Endothelial cell of umbilical vein (primary cell): ENCODE results near the gene ARFIP1. TPM values are rescaled to one million over a fixed set of nuclear protein-coding genes. Genes with fewer than 3 reads are reported as not detected.

Source experiments
- BruUV-seq: library from RNA; stranded (reverse); fragments of 400-500 nt; replicated peaks from 2 replicates; lab custom pipeline; 2021; lab: Mats Ljungman, UMichigan
- CTCF ChIA-PET: fragments of 300-600, 350-600 bp; sonication (Branson Sonifier 250); formaldehyde crosslinking; loops from one replicate; lab custom pipeline; 2021; ENCODE audit warnings: antibody characterized with exemption, inconsistent platforms; lab: Charles Lee
- POLR2A ChIA-PET: fragments of 300-600, 350-600 bp; sonication (Branson Sonifier 250); formaldehyde crosslinking; loops from one replicate; lab custom pipeline; 2021; ENCODE audit warnings: antibody characterized with exemption, inconsistent platforms; lab: Charles Lee
- DNase-seq: peaks from one replicate; pipeline ENCODE4 v3.0.0-alpha.2; 2011; ENCODE audit warnings: low read depth, low spot score
- FAIRE-seq: peaks from 2 replicates; lab custom pipeline; 2011; peaks lifted over from hg19 to GRCh38; lab: Jason Lieb, UNC
- H2AFZ ChIP-seq: 2 replicates; pipeline ENCODE4 v1.6.0; 2012; ENCODE audit warnings: low read depth, low read length, control low read depth, inconsistent platforms
- H3K27ac ChIP-seq: 2 replicates; pipeline ENCODE4 v1.5.1; 2011; ENCODE audit warnings: low read depth, mild to moderate bottlenecking, control low read depth, low read length, moderate library complexity; ENCODE audit not compliant: insufficient read depth
- H3K27me3 ChIP-seq, 2 experiments: 2 replicates each; pipeline versions ENCODE4 v1.6.0 to v1.6.1; 2011; ENCODE audit warnings: low read length in 2 of 2, mixed read lengths in 1 of 2; ENCODE audit not compliant: control insufficient read depth in 2 of 2, insufficient read depth in 2 of 2
- H3K36me3 ChIP-seq, 2 experiments: 2 replicates in 1 of 2; 3 replicates in 1 of 2; pipeline ENCODE4 v1.5.1; 2011; ENCODE audit warnings: low read length in 2 of 2, mild to moderate bottlenecking in 1 of 2, moderate library complexity in 1 of 2; ENCODE audit not compliant: control insufficient read depth in 2 of 2, insufficient read depth in 2 of 2; ENCODE audit errors: extremely low read depth in 1 of 2
- H3K4me1 ChIP-seq: 3 replicates; pipeline ENCODE4 v1.5.1; 2011; ENCODE audit warnings: mild to moderate bottlenecking, low read length; ENCODE audit not compliant: control insufficient read depth, insufficient read depth; ENCODE audit errors: extremely low read depth
- H3K4me2 ChIP-seq: 2 replicates; pipeline ENCODE4 v1.6.1; 2011; ENCODE audit warnings: low read length, control low read depth, mixed read lengths; ENCODE audit not compliant: insufficient read depth
- H3K4me3 ChIP-seq, 3 experiments: fragments of 200-600 bp in 1 of 3; sonication (generic), shearing (Covaris generic) in 1 of 3; replicated peaks in 1 of 3; 2 replicates each; pipeline ENCODE4 v1.5.1; 2011 to 2016; ENCODE audit warnings: control low read depth in 3 of 3, low read length in 3 of 3, mild to moderate bottlenecking in 2 of 3, inconsistent platforms in 1 of 3, low read depth in 1 of 3, moderate library complexity in 1 of 3; ENCODE audit not compliant: insufficient read depth in 1 of 3
- H3K79me2 ChIP-seq: 2 replicates; pipeline ENCODE4 v1.6.0; 2012; ENCODE audit warnings: low read length, inconsistent platforms; ENCODE audit not compliant: control insufficient read depth, insufficient read depth
- H3K9ac ChIP-seq: replicated peaks from 2 replicates; pipeline ENCODE3; 2011; ENCODE audit warnings: low read length, control low read depth; ENCODE audit not compliant: insufficient read depth; ENCODE audit errors: extremely low read depth
- H3K9me1 ChIP-seq: replicated peaks from 3 replicates; pipeline ENCODE4 v1.6.0; 2011; ENCODE audit warnings: mild to moderate bottlenecking, low read length; ENCODE audit not compliant: control insufficient read depth, insufficient read depth; ENCODE audit errors: extremely low read depth
- H3K9me3 ChIP-seq: replicated peaks from 2 replicates; pipeline ENCODE4 v1.5.1; 2012; ENCODE audit warnings: low read length, inconsistent platforms; ENCODE audit not compliant: control insufficient read depth, insufficient read depth
- H4K20me1 ChIP-seq: replicated peaks from 2 replicates; pipeline ENCODE3; 2011; ENCODE audit warnings: mild to moderate bottlenecking, low read length; ENCODE audit not compliant: control insufficient read depth, insufficient read depth; ENCODE audit errors: extremely low read depth
- EZH2 ChIP-seq: IDR thresholded peaks from 2 replicates; pipeline ENCODE4 v1.6.1; 2012; ENCODE audit warnings: borderline replicate concordance, low read depth, mild to moderate bottlenecking, moderate library complexity, low read length, inconsistent platforms; ENCODE audit not compliant: severe bottlenecking
- FOS ChIP-seq: IDR thresholded peaks from 2 replicates; pipeline ENCODE4 v1.6.1; 2011; ENCODE audit warnings: mild to moderate bottlenecking, low read length, moderate library complexity, borderline replicate concordance; ENCODE audit not compliant: insufficient read depth
- GATA2 ChIP-seq: IDR thresholded peaks from 2 replicates; pipeline ENCODE4 v1.7.0; 2011; ENCODE audit warnings: low read depth, mild to moderate bottlenecking, moderate library complexity, mixed read lengths, low read length; ENCODE audit not compliant: insufficient read length, insufficient read depth
- JUN ChIP-seq: IDR thresholded peaks from 2 replicates; pipeline ENCODE4 v1.6.1; 2011; ENCODE audit warnings: borderline replicate concordance, low read depth; ENCODE audit not compliant: insufficient read length, insufficient read depth
- MYC ChIP-seq: IDR thresholded peaks from one replicate; pipeline ENCODE4 v1.6.1; 2011; ENCODE audit warnings: mild to moderate bottlenecking, low read depth, low read length
- POLR2A ChIP-seq: IDR thresholded peaks from 2 replicates; pipeline ENCODE4 v1.6.1; 2012; ENCODE audit warnings: low read depth, mild to moderate bottlenecking, control low read depth, low read length
- POLR2AphosphoS5 ChIP-seq: IDR thresholded peaks from 2 replicates; pipeline ENCODE4 v1.6.1; 2012; ENCODE audit warnings: low read depth, mild to moderate bottlenecking, control low read depth, low read length, moderate library complexity; ENCODE audit not compliant: insufficient read depth
- dilution Hi-C: fragments of 300-500 bp; cut with MboI; formaldehyde crosslinking; loops from one replicate; pipeline ENCODE4 v1.15.0; 2019; ENCODE audit warnings: low sequenced_read_pairs; ENCODE audit not compliant: extremely low pct_ligation_motif_present
- intact Hi-C: fragments of 100-400 bp; cut with micrococcal nuclease; formaldehyde crosslinking; loops from one replicate; pipeline ENCODE4 v1.10.0; 2022
- polyA plus RNA-seq, 4 experiments: library from polyadenylated mRNA; depleted of rRNA in 3 of 4; stranded (reverse) in 3 of 4; unstranded in 1 of 4; fragments of >200 nt; gene quantifications; 2 replicates each; pipeline versions ENCODE4 v1.2.1 to v1.2.3, GENCODE V29; 2011 to 2012; ENCODE audit warnings: missing spikeins in 1 of 4
- total RNA-seq: library from RNA; stranded (reverse); gene quantifications from 2 replicates; pipeline ENCODE4 v1.2.3, GENCODE V29; 2021
- TF ChIP-seq, protein P1 (sequence below): IDR thresholded peaks from 2 replicates; pipeline ENCODE4 v1.6.1; 2011; ENCODE audit not compliant: insufficient read depth, insufficient read length
- TF ChIP-seq, protein P2 (sequence below), 2 donors: IDR thresholded peaks; 1 replicate in 1 of 2; 2 replicates in 1 of 2; pipeline ENCODE4 v1.5.1; 2011; ENCODE audit warnings: low read length in 2 of 2, mild to moderate bottlenecking in 2 of 2, moderate library complexity in 2 of 2, control low read depth in 1 of 2, inconsistent platforms in 1 of 2, low read depth in 1 of 2; ENCODE audit not compliant: insufficient read depth in 1 of 2; ENCODE audit errors: extremely low read depth in 1 of 2

The ARFIP1 gene
- total and polyA plus RNA-seq, 2 donors (not counting 3 experiments of a cell fraction or from before 2014, with no cell fraction given): 10.0 to 24.2 TPM

DNA sequence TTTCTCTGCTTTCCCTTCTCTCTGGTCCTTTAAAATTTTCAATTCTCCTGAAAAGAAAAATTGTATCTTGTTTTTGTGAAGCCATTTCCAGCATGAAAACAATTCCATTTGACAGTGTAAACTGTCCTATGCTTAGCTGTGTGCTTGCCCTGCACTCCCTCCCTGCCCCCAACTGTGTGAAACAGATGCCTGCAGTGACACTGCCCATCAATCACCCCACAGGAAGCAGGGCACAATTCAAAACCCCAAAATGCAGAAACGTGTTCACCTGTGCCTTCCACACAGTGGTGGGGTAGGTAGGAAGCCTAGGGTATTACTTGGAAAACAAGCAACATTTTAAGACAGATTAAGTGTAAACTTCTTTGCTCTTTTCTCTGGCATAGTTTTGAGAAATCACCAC, 150.1 kb downstream of the ARFIP1 start:
- dilution Hi-C loops: no loop called here
- Histone ChIP-seq H4K20me1 (no peaks in the 10 kb centered on the region), H3K4me2 (no peak overlapping the region), H3K9ac (no peak overlapping the region), H3K4me3 (no peak overlapping the region), H3K27me3 (peaks cover 5 to 6% of the 10 kb centered on the region in 2 experiments), H3K79me2 (no peaks in the 10 kb centered on the region), H2AFZ (no peak overlapping the region), H3K36me3 (no peaks in the 10 kb centered on the region), H3K9me3 (no peaks in the 10 kb centered on the region), H3K27ac (no peak overlapping the region), H3K9me1 (no peaks in the 10 kb centered on the region), H3K4me1 (no peaks in the 10 kb centered on the region)
- ChIA-PET POLR2A (no interaction called here), CTCF (no interaction called here)
- no peak for TF ChIP-seq JUN
- TF ChIP-seq, protein P1, sequence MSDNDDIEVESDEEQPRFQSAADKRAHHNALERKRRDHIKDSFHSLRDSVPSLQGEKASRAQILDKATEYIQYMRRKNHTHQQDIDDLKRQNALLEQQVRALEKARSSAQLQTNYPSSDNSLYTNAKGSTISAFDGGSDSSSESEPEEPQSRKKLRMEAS: no peak
- no peak for TF ChIP-seq POLR2AphosphoS5
- TF ChIP-seq, protein P2, sequence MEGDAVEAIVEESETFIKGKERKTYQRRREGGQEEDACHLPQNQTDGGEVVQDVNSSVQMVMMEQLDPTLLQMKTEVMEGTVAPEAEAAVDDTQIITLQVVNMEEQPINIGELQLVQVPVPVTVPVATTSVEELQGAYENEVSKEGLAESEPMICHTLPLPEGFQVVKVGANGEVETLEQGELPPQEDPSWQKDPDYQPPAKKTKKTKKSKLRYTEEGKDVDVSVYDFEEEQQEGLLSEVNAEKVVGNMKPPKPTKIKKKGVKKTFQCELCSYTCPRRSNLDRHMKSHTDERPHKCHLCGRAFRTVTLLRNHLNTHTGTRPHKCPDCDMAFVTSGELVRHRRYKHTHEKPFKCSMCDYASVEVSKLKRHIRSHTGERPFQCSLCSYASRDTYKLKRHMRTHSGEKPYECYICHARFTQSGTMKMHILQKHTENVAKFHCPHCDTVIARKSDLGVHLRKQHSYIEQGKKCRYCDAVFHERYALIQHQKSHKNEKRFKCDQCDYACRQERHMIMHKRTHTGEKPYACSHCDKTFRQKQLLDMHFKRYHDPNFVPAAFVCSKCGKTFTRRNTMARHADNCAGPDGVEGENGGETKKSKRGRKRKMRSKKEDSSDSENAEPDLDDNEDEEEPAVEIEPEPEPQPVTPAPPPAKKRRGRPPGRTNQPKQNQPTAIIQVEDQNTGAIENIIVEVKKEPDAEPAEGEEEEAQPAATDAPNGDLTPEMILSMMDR (IDR thresholded peaks at IDR 0.05; ENCODE audit: extremely low read depth in 1 of 2, insufficient read depth in 1 of 2, low read depth in 1 of 2, low read length in 2 of 2): no peak
- TF ChIP-seq FOS: no peak
- no peak for TF ChIP-seq MYC
- no peak for TF ChIP-seq GATA2
- TF ChIP-seq EZH2: no peak
- TF ChIP-seq POLR2A: no peak
- no peak for FAIRE-seq
- intact Hi-C loops: loop anchor here (10.0 kb wide), 2 partner anchors 155 to 195 kb away; no protein-coding TSS in a partner anchor
- DNase-seq: no peak
- BruUV-seq: no TSS peak
